H1 (cell line): ENCODE data around the gene CBS.
"Not testable (repeated sequence)": the region's sequence is repeated elsewhere in the genome, so short reads cannot be mapped to it uniquely, and the experiment has no call there.

Source experiments
- ATF2 ChIP-seq: IDR thresholded peaks from 2 replicates; pipeline ENCODE4 v1.6.1; 2012; ENCODE audit warnings: low read length, inconsistent platforms
- CTCF ChIP-seq, 3 experiments: IDR thresholded peaks; 1 replicate in 2 of 3; 2 replicates in 1 of 3; pipeline versions ENCODE4 v1.5.1 to v1.6.1; 2011; ENCODE audit warnings: low read length in 3 of 3, mild to moderate bottlenecking in 3 of 3, inconsistent platforms in 2 of 3, low read depth in 1 of 3, moderate library complexity in 1 of 3; ENCODE audit not compliant: insufficient read depth in 1 of 3; ENCODE audit errors: control extremely low read depth in 1 of 3
- EZH2 ChIP-seq: fragments of 200-600 bp; sonication (generic); IDR thresholded peaks from 2 replicates; pipeline ENCODE4 v1.7.1; 2012; ENCODE audit warnings: low read depth, mild to moderate bottlenecking, moderate library complexity, low read length, inconsistent platforms; ENCODE audit not compliant: severe bottlenecking
- JUN ChIP-seq: IDR thresholded peaks from 2 replicates; pipeline ENCODE4 v1.6.1; 2011; ENCODE audit warnings: low read depth, mild to moderate bottlenecking, improper control_type of control experiment, low read length
- POLR2A ChIP-seq, 2 experiments: IDR thresholded peaks; 1 replicate in 1 of 2; 2 replicates in 1 of 2; pipeline ENCODE4 v1.6.1; 2011; ENCODE audit warnings: low read depth in 2 of 2, low read length in 2 of 2, mild to moderate bottlenecking in 2 of 2; ENCODE audit errors: control extremely low read depth in 1 of 2
- POLR2AphosphoS5 ChIP-seq: IDR thresholded peaks from 2 replicates; pipeline ENCODE4 v1.6.1; 2011; ENCODE audit warnings: low read depth, low read length
- SIX5 ChIP-seq: IDR thresholded peaks from 2 replicates; pipeline ENCODE4 v1.6.1; 2011; ENCODE audit warnings: mild to moderate bottlenecking, low read depth, low read length
- USF2 ChIP-seq: IDR thresholded peaks from 2 replicates; pipeline ENCODE4 v1.6.1; 2011; ENCODE audit warnings: low read length, improper control_type of control experiment
- TF ChIP-seq, protein P1 (sequence below): IDR thresholded peaks from 2 replicates; pipeline ENCODE4 v1.6.1; 2011; ENCODE audit warnings: low read depth, mild to moderate bottlenecking, low read length; ENCODE audit not compliant: insufficient read depth

- not testable (repeated sequence) for TF ChIP-seq JUN; ATF2; POLR2A (IDR thresholded peaks at IDR 0.05; ENCODE audit: control extremely low read depth in 1 of 2, low read depth in 2 of 2, low read length in 2 of 2); CTCF (IDR thresholded peaks at IDR 0.05; ENCODE audit: control extremely low read depth in 1 of 3, insufficient read depth in 1 of 3, low read depth in 1 of 3, low read length in 3 of 3); SIX5; USF2; POLR2AphosphoS5; EZH2
- TF ChIP-seq, protein P1, sequence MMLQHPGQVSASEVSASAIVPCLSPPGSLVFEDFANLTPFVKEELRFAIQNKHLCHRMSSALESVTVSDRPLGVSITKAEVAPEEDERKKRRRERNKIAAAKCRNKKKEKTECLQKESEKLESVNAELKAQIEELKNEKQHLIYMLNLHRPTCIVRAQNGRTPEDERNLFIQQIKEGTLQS, result not testable (repeated sequence)
Observed at GRCh38 chr21:43076643-43077042, 1.0 kb upstream of the CBS start.
